GM23338 (cell line): ENCODE measurements around the gene EIF4G3. TPM values are rescaled to one million over a fixed set of nuclear protein-coding genes. Genes with fewer than 3 reads are reported as not detected.

ENCODE experiments used
- ATAC-seq: fragments of 200-7000 bp; cut with Tn5 transposase; 3 replicates; pipeline ENCODE4 v1.9.1; 2020
- DNase-seq: peaks from one replicate; pipeline ENCODE4 v3.0.0-alpha.2; 2015; ENCODE audit warnings: low spot score
- H2AFZ ChIP-seq: fragments of 200-600 bp; sonication (generic); 2 replicates; pipeline ENCODE4 v1.8.0; 2016; ENCODE audit warnings: antibody characterized with exemption, mild to moderate bottlenecking, moderate library complexity
- H3F3A ChIP-seq: fragments of 200-600 bp; sonication (generic); replicated peaks from 2 replicates; pipeline ENCODE4 v1.8.0; 2017; ENCODE audit warnings: antibody characterized with exemption, mixed run types, low read depth
- H3K27ac ChIP-seq: fragments of 200-600 bp; sonication (generic); 2 replicates; pipeline ENCODE4 v1.6.1; 2016; ENCODE audit warnings: low read depth
- H3K27me3 ChIP-seq: fragments of 200-600 bp; sonication (generic); 2 replicates; pipeline ENCODE4 v1.8.0; 2016; ENCODE audit warnings: mild to moderate bottlenecking, mixed run types, moderate library complexity; ENCODE audit not compliant: insufficient read depth
- H3K36me3 ChIP-seq: fragments of 200-600 bp; sonication (generic); 2 replicates; pipeline ENCODE4 v1.8.0; 2016; ENCODE audit warnings: mild to moderate bottlenecking; ENCODE audit not compliant: insufficient read depth
- H3K4me1 ChIP-seq: fragments of 200-600 bp; sonication (generic); 2 replicates; pipeline ENCODE4 v1.8.0; 2016; ENCODE audit warnings: mild to moderate bottlenecking, moderate library complexity; ENCODE audit not compliant: insufficient read depth
- H3K4me2 ChIP-seq: fragments of 200-600 bp; sonication (generic); 2 replicates; pipeline ENCODE4 v1.7.1; 2017; ENCODE audit warnings: mixed run types
- H3K4me3 ChIP-seq: fragments of 200-600 bp; sonication (generic); 2 replicates; pipeline ENCODE4 v1.6.1; 2016; ENCODE audit warnings: mixed run types
- H3K79me2 ChIP-seq: fragments of 200-600 bp; sonication (generic); replicated peaks from 2 replicates; pipeline ENCODE4 v1.8.0; 2017; ENCODE audit warnings: mild to moderate bottlenecking; ENCODE audit not compliant: insufficient read depth
- H3K9me2 ChIP-seq: fragments of 200-600 bp; sonication (generic); 2 replicates; pipeline ENCODE4 v1.8.0; 2017; ENCODE audit not compliant: insufficient read depth
- H4K20me1 ChIP-seq: fragments of 200-600 bp; sonication (generic); replicated peaks from 2 replicates; pipeline ENCODE4 v1.8.0; 2017; ENCODE audit warnings: mild to moderate bottlenecking; ENCODE audit not compliant: insufficient read depth
- H3K27ac Mint-ChIP-seq: 2 replicates; pipeline ENCODE4 v1.8.0; 2020; ENCODE audit warnings: inconsistent platforms, mild to moderate bottlenecking, moderate library complexity, mixed read lengths
- H3K27me3 Mint-ChIP-seq: 3 replicates; pipeline ENCODE4 v1.8.0; 2022; ENCODE audit warnings: low read depth, mild to moderate bottlenecking, moderate library complexity, mixed read lengths, inconsistent platforms; ENCODE audit not compliant: insufficient read depth, poor library complexity
- H3K36me3 Mint-ChIP-seq: 3 replicates; pipeline ENCODE4 v1.8.0; 2021; ENCODE audit warnings: low read depth, mild to moderate bottlenecking, inconsistent platforms, moderate library complexity, mixed read lengths
- H3K4me1 Mint-ChIP-seq: 3 replicates; pipeline ENCODE4 v1.8.0; 2020; ENCODE audit warnings: mild to moderate bottlenecking, inconsistent platforms, mixed read lengths
- H3K4me3 Mint-ChIP-seq: 3 replicates; pipeline ENCODE4 v1.8.0; 2021; ENCODE audit warnings: moderate library complexity, mild to moderate bottlenecking, inconsistent platforms, mixed read lengths
- H3K9me3 Mint-ChIP-seq: 3 replicates; pipeline ENCODE4 v1.8.0; 2020; ENCODE audit warnings: moderate library complexity, mild to moderate bottlenecking, inconsistent platforms, mixed read lengths
- CREB1 ChIP-seq: fragments of 250-450 bp; sonication (Bioruptor Pico); IDR thresholded peaks from 2 replicates; pipeline ENCODE4 v1.5.0; 2020; ENCODE audit warnings: low read depth, mild to moderate bottlenecking, moderate library complexity
- EZH2 ChIP-seq: fragments of 200-600 bp; sonication (generic); IDR thresholded peaks from one replicate; pipeline ENCODE4 v1.8.0; 2017; ENCODE audit warnings: antibody characterized with exemption, mild to moderate bottlenecking, low read depth; ENCODE audit not compliant: unreplicated experiment
- EZH2phosphoT487 ChIP-seq: fragments of 200-600 bp; sonication (generic); IDR thresholded peaks from one replicate; pipeline ENCODE4 v1.8.1; 2018; ENCODE audit warnings: antibody characterized with exemption; ENCODE audit not compliant: unreplicated experiment
- JUNB ChIP-seq: IDR thresholded peaks from one replicate; pipeline ENCODE4 v1.6.1; 2016; ENCODE audit warnings: antibody characterized with exemption; ENCODE audit not compliant: unreplicated experiment
- NANOG ChIP-seq: IDR thresholded peaks from 2 replicates; pipeline ENCODE4 v1.6.1; 2016; ENCODE audit warnings: antibody characterized with exemption, borderline replicate concordance
- POLR2AphosphoS5 ChIP-seq: IDR thresholded peaks from 2 replicates; pipeline ENCODE4 v1.6.1; 2016; ENCODE audit warnings: antibody characterized with exemption, low read depth
- STAT1 ChIP-seq: IDR thresholded peaks from one replicate; pipeline ENCODE4 v1.6.1; 2016; ENCODE audit warnings: antibody characterized with exemption; ENCODE audit not compliant: unreplicated experiment
- ZNF114 ChIP-seq: fragments of 250-450 bp; sonication (Bioruptor Pico); IDR thresholded peaks from 2 replicates; pipeline ENCODE4 v1.5.0; 2020; ENCODE audit warnings: mild to moderate bottlenecking, moderate library complexity
- ZNF331 ChIP-seq: fragments of 250-450 bp; sonication (Bioruptor Pico); IDR thresholded peaks from 2 replicates; pipeline ENCODE4 v1.5.0; 2020; ENCODE audit warnings: low read depth, mild to moderate bottlenecking, moderate library complexity
- polyA plus RNA-seq: library from polyadenylated mRNA; unstranded; fragments of >200 nt; fragmentation: Nextera tagmentation; extraction: Ambion mirVana; gene quantifications from 2 replicates; pipeline ENCODE4 v1.2.1, GENCODE V29; 2016
- total RNA-seq: library from RNA; depleted of rRNA; stranded (reverse); fragments of >200 nt; shearing (Covaris generic); gene quantifications from 2 replicates; pipeline ENCODE4 v1.2.3, GENCODE V29; 2014
- TF ChIP-seq, protein P1 (sequence below), 2 experiments: fragments of 200-600 bp in 1 of 2; sonication (generic) in 1 of 2; conservative IDR thresholded peaks; 2 replicates each; pipeline versions ENCODE4 v1.5.1 to v1.6.1; 2016 to 2017; ENCODE audit warnings: antibody characterized with exemption in 2 of 2, low read depth in 2 of 2, mild to moderate bottlenecking in 2 of 2, moderate library complexity in 1 of 2
- TF ChIP-seq, protein P2 (sequence below): IDR thresholded peaks from 2 replicates; pipeline ENCODE4 v1.6.1; 2016; ENCODE audit warnings: antibody characterized with exemption
- TF ChIP-seq, protein P3 (sequence below): IDR thresholded peaks from one replicate; pipeline ENCODE4 v1.6.1; 2018; ENCODE audit warnings: antibody characterized with exemption; ENCODE audit not compliant: unreplicated experiment
- TF ChIP-seq, protein P4 (sequence below): fragments of 250-450 bp; sonication (Bioruptor Pico); IDR thresholded peaks from 2 replicates; pipeline ENCODE4 v1.5.0; 2020; ENCODE audit warnings: mild to moderate bottlenecking, moderate library complexity

EIF4G3 gene
- total and polyA plus RNA-seq, 2 experiments from 2014 or later: 37.9 to 68.1 TPM

DNA sequence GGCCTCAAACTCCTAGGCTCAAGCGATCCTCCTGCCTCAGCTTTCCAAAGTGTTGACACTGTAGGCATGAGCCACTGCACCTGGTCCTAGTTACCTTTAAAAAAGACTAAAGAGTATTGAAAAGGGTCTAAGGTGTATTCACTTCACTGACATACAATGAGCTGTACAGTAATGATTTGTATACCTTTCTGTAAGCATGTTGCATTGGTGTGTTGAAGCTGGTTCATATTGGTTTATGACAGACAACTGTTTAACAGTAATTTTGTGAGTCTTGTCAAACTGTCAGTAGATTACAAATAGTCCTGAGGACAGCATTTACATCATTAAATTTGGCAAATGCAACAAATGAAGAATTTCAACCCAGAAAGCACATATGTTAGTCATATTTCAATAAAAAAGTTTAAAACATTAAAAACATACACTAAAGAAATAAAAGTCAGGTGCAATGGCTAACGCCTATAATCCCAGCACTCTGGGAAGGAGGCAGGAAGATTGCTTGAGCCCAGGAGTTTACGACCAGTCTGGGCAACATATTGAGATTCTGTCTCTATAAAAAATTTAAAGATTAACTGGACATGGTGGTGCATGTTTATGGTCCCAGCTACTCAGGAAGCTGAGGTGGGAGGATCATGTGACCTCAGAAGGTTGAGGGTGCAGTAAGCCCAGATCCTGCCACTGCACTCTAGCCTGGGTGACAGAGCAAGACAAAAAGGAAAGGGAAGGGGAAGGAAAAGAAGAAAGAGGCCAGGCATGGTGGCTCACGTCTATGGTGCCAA lies 301.3 kb downstream of the EIF4G3 start:
- Histone ChIP-seq H3K4me3 (no peak overlapping the region), H2AFZ (no peak overlapping the region), H3F3A (no peaks in the 10 kb centered on the region), H4K20me1 (no peaks in the 10 kb centered on the region), H3K79me2 (no peaks in the 10 kb centered on the region), H3K9me2 (no peaks in the 10 kb centered on the region), H3K4me1 (no peaks in the 10 kb centered on the region), H3K27ac (no peak overlapping the region), H3K36me3 (peaks cover 5% of the 10 kb centered on the region; the same call in 1 of the 2 replicates), H3K4me2 (no peak overlapping the region), H3K27me3 (no peaks in the 10 kb centered on the region)
- ATAC-seq (no peak), DNase-seq (no peak)
- TF ChIP-seq ZNF331 (no peak), POLR2AphosphoS5 (no peak), JUNB (no peak), EZH2phosphoT487 (no peak), CREB1 (CRISPR knock-in tag) (no peak), STAT1 (no peak), EZH2 (no peak), NANOG (no peak), ZNF114 (CRISPR knock-in tag) (no peak)
- TF ChIP-seq, protein P1, sequence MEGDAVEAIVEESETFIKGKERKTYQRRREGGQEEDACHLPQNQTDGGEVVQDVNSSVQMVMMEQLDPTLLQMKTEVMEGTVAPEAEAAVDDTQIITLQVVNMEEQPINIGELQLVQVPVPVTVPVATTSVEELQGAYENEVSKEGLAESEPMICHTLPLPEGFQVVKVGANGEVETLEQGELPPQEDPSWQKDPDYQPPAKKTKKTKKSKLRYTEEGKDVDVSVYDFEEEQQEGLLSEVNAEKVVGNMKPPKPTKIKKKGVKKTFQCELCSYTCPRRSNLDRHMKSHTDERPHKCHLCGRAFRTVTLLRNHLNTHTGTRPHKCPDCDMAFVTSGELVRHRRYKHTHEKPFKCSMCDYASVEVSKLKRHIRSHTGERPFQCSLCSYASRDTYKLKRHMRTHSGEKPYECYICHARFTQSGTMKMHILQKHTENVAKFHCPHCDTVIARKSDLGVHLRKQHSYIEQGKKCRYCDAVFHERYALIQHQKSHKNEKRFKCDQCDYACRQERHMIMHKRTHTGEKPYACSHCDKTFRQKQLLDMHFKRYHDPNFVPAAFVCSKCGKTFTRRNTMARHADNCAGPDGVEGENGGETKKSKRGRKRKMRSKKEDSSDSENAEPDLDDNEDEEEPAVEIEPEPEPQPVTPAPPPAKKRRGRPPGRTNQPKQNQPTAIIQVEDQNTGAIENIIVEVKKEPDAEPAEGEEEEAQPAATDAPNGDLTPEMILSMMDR (conservative IDR thresholded peaks at IDR 0.05; ENCODE audit: low read depth in 2 of 2): no peak
- TF ChIP-seq, protein P2, sequence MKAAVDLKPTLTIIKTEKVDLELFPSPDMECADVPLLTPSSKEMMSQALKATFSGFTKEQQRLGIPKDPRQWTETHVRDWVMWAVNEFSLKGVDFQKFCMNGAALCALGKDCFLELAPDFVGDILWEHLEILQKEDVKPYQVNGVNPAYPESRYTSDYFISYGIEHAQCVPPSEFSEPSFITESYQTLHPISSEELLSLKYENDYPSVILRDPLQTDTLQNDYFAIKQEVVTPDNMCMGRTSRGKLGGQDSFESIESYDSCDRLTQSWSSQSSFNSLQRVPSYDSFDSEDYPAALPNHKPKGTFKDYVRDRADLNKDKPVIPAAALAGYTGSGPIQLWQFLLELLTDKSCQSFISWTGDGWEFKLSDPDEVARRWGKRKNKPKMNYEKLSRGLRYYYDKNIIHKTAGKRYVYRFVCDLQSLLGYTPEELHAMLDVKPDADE: no peak
- TF ChIP-seq, protein P3, sequence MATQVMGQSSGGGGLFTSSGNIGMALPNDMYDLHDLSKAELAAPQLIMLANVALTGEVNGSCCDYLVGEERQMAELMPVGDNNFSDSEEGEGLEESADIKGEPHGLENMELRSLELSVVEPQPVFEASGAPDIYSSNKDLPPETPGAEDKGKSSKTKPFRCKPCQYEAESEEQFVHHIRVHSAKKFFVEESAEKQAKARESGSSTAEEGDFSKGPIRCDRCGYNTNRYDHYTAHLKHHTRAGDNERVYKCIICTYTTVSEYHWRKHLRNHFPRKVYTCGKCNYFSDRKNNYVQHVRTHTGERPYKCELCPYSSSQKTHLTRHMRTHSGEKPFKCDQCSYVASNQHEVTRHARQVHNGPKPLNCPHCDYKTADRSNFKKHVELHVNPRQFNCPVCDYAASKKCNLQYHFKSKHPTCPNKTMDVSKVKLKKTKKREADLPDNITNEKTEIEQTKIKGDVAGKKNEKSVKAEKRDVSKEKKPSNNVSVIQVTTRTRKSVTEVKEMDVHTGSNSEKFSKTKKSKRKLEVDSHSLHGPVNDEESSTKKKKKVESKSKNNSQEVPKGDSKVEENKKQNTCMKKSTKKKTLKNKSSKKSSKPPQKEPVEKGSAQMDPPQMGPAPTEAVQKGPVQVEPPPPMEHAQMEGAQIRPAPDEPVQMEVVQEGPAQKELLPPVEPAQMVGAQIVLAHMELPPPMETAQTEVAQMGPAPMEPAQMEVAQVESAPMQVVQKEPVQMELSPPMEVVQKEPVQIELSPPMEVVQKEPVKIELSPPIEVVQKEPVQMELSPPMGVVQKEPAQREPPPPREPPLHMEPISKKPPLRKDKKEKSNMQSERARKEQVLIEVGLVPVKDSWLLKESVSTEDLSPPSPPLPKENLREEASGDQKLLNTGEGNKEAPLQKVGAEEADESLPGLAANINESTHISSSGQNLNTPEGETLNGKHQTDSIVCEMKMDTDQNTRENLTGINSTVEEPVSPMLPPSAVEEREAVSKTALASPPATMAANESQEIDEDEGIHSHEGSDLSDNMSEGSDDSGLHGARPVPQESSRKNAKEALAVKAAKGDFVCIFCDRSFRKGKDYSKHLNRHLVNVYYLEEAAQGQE: no peak
- TF ChIP-seq, protein P4, sequence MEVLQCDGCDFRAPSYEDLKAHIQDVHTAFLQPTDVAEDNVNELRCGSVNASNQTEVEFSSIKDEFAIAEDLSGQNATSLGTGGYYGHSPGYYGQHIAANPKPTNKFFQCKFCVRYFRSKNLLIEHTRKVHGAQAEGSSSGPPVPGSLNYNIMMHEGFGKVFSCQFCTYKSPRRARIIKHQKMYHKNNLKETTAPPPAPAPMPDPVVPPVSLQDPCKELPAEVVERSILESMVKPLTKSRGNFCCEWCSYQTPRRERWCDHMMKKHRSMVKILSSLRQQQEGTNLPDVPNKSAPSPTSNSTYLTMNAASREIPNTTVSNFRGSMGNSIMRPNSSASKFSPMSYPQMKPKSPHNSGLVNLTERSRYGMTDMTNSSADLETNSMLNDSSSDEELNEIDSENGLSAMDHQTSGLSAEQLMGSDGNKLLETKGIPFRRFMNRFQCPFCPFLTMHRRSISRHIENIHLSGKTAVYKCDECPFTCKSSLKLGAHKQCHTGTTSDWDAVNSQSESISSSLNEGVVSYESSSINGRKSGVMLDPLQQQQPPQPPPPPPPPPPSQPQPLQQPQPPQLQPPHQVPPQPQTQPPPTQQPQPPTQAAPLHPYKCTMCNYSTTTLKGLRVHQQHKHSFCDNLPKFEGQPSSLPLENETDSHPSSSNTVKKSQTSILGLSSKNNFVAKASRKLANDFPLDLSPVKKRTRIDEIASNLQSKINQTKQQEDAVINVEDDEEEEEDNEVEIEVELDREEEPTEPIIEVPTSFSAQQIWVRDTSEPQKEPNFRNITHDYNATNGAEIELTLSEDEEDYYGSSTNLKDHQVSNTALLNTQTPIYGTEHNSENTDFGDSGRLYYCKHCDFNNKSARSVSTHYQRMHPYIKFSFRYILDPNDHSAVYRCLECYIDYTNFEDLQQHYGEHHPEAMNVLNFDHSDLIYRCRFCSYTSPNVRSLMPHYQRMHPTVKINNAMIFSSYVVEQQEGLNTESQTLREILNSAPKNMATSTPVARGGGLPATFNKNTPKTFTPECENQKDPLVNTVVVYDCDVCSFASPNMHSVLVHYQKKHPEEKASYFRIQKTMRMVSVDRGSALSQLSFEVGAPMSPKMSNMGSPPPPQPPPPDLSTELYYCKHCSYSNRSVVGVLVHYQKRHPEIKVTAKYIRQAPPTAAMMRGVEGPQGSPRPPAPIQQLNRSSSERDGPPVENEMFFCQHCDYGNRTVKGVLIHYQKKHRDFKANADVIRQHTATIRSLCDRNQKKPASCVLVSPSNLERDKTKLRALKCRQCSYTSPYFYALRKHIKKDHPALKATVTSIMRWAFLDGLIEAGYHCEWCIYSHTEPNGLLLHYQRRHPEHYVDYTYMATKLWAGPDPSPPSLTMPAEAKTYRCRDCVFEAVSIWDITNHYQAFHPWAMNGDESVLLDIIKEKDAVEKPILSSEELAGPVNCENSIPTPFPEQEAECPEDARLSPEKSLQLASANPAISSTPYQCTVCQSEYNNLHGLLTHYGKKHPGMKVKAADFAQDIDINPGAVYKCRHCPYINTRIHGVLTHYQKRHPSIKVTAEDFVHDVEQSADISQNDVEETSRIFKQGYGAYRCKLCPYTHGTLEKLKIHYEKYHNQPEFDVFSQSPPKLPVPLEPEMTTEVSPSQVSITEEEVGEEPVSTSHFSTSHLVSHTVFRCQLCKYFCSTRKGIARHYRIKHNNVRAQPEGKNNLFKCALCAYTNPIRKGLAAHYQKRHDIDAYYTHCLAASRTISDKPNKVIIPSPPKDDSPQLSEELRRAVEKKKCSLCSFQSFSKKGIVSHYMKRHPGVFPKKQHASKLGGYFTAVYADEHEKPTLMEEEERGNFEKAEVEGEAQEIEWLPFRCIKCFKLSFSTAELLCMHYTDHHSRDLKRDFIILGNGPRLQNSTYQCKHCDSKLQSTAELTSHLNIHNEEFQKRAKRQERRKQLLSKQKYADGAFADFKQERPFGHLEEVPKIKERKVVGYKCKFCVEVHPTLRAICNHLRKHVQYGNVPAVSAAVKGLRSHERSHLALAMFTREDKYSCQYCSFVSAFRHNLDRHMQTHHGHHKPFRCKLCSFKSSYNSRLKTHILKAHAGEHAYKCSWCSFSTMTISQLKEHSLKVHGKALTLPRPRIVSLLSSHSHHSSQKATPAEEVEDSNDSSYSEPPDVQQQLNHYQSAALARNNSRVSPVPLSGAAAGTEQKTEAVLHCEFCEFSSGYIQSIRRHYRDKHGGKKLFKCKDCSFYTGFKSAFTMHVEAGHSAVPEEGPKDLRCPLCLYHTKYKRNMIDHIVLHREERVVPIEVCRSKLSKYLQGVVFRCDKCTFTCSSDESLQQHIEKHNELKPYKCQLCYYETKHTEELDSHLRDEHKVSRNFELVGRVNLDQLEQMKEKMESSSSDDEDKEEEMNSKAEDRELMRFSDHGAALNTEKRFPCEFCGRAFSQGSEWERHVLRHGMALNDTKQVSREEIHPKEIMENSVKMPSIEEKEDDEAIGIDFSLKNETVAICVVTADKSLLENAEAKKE (CRISPR knock-in tag): no peak
- Mint-ChIP-seq H3K27me3 (peaks cover 3% of the 10 kb centered on the region), H3K36me3 (peaks cover 19% of the 10 kb centered on the region), H3K9me3 (no peaks in the 10 kb centered on the region), H3K27ac (no peak overlapping the region), H3K4me3 (no peak overlapping the region), H3K4me1 (no peaks in the 10 kb centered on the region)
